Calu3 (cell line): Measurements from ENCODE around the gene GRPEL2. TPM values are rescaled to one million over a fixed set of nuclear protein-coding genes. Genes with fewer than 3 reads are reported as not detected.
A peak's percentile ranks its signal among the peaks of the same experiment; 100 is the strongest.

ENCODE experiments used
- BruUV-seq: library from RNA; stranded (reverse); fragments of 400-500 nt; replicated peaks from 2 replicates; lab custom pipeline; 2021; lab: Mats Ljungman, UMichigan
- CTCF ChIA-PET: fragments of 300-600 bp; sonication (Branson Sonifier 250); formaldehyde crosslinking; loops from one replicate; lab custom pipeline; 2022; ENCODE audit warnings: antibody characterized with exemption; lab: Charles Lee
- DNase-seq: peaks from one replicate; pipeline ENCODE4 v3.0.0; 2022
- H3K27ac Mint-ChIP-seq: one replicate; pipeline ENCODE4 v1.8.0; 2022; ENCODE audit warnings: mixed read lengths; ENCODE audit not compliant: unreplicated experiment
- H3K27me3 Mint-ChIP-seq: one replicate; pipeline ENCODE4 v1.8.0; 2022; ENCODE audit warnings: mixed read lengths; ENCODE audit not compliant: unreplicated experiment
- H3K36me3 Mint-ChIP-seq: one replicate; pipeline ENCODE4 v1.8.0; 2022; ENCODE audit warnings: mild to moderate bottlenecking, moderate library complexity, mixed read lengths; ENCODE audit not compliant: insufficient read depth, unreplicated experiment
- H3K4me1 Mint-ChIP-seq: one replicate; pipeline ENCODE4 v1.8.0; 2022; ENCODE audit warnings: mild to moderate bottlenecking, low read depth, mixed read lengths; ENCODE audit not compliant: unreplicated experiment
- H3K4me3 Mint-ChIP-seq: one replicate; pipeline ENCODE4 v1.8.0; 2022; ENCODE audit warnings: mild to moderate bottlenecking, low read depth, moderate library complexity, mixed read lengths; ENCODE audit not compliant: unreplicated experiment
- H3K9me3 Mint-ChIP-seq: one replicate; pipeline ENCODE4 v1.8.0; 2022; ENCODE audit warnings: low read depth, mixed read lengths; ENCODE audit not compliant: unreplicated experiment
- CTCF ChIP-seq: fragments of 200-600 bp; IDR thresholded peaks from one replicate; pipeline ENCODE4 v1.8.0; 2022; ENCODE audit warnings: antibody characterized with exemption; ENCODE audit not compliant: unreplicated experiment
- intact Hi-C: fragments of 100-400 bp; cut with micrococcal nuclease; formaldehyde crosslinking; loops from one replicate; pipeline ENCODE4 v1.10.0; 2022; ENCODE audit not compliant: unreplicated experiment
- total RNA-seq: library from RNA; stranded (reverse); gene quantifications from 2 replicates; pipeline ENCODE4 v1.2.3, GENCODE V29; 2022

The GRPEL2 gene
- total RNA-seq, 1 experiment from 2014 or later = 28.2 TPM

DNA sequence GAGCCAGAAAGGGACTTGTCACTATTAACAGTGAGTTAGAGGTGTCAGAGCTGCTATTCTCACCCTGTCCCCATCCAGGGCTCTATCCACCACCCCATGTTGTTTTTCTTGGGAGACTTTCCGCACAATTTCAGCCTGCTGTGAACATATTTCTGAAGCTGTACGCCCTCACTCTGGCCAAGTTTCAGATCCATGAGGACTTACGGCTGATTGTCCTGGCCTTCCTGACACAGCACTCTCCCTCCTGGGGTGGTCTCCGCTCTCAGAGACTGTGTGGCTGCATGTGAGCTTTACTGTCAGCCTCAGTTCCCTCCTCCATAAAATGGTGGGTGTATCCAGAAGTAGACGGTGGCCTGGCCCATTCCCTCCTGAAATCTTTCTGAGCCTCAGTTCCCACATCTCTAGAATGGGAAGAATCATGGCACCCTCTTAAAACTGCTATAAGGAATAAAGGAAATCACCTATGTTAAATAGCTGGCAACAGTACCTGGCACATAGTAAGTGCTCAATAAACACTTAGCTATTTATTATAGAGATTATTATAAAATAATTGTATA, 34.6 kb downstream of the GRPEL2 start:
- H3K27ac Mint-ChIP-seq = no peak overlapping the region
- H3K27me3 Mint-ChIP-seq = peaks cover 39% of the 10 kb centered on the region
- no peak for DNase-seq
- H3K9me3 Mint-ChIP-seq = no peaks in the 10 kb centered on the region
- TF ChIP-seq CTCF = no peak
- H3K4me3 Mint-ChIP-seq = no peak overlapping the region
- H3K4me1 Mint-ChIP-seq = no peaks in the 10 kb centered on the region
- intact Hi-C loops = loop anchor here (2.0 kb wide), 1 partner anchor 239 kb away; no protein-coding TSS in a partner anchor
- BruUV-seq = no TSS peak
- no peaks in the 10 kb centered on the region for H3K36me3 Mint-ChIP-seq
- CTCF ChIA-PET = interaction anchor here (0.8 to 1.4 kb wide), 2 partner anchors 25 to 183 kb away, joined by 3 read pairs; no protein-coding TSS in a partner anchor

GRCh38 chr5:149380466-149381121, 35.3 kb downstream of the GRPEL2 start:
- Mint-ChIP-seq H3K4me1 (no peaks in the 10 kb centered on the region), H3K4me3 (no peak overlapping the region), H3K27me3 (peaks cover 39% of the 10 kb centered on the region), H3K27ac (no peak overlapping the region), H3K36me3 (no peaks in the 10 kb centered on the region), H3K9me3 (no peaks in the 10 kb centered on the region)
- BruUV-seq = no TSS peak
- DNase-seq = no peak
- intact Hi-C loops = loop anchor here (2.0 kb wide), 1 partner anchor 238 kb away; no protein-coding TSS in a partner anchor
- CTCF ChIA-PET = interaction anchor here (1.0 to 2.0 kb wide), 4 partner anchors 25 to 184 kb away, joined by 3 to 7 read pairs (median 4); no protein-coding TSS in a partner anchor
- TF ChIP-seq CTCF = no peak

DNA sequence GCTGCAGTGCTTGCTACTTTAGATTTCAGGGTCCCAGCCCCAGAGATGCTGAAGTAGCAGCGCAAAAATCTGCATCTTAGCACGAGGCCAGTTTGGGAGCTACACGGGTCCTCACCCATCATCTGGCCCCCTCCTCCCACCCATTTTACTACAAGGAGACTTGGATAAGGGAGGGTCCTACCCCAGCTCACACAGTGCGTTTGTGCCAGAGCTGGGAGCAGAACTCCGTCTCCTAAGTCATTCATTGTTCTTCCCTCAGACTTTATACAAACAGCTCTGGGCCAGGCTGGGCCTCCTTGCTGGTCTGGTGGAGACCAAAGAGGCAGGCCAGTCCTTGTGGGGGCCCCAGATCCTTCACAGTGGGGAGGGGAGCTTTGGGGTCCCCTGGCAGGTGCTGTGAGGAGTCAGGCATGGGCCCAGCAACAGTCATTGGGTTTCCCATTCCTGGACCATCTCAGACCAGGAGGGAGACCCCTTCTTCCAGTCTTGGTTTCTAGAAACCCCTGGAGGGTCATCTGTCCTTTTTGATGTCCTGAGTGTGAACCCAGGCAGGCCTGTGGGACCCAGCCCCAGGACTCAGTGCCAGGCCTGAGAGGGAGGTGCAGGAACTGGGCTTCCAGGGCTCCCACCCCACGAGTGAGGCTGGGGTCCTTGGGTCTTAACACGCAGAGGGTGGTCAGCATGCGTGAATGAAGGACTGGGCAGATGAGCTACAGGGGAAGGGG, 36.1 kb downstream of the GRPEL2 start:
- intact Hi-C loops = loop anchor here (2.0 kb wide), 1 partner anchor 237 kb away; no protein-coding TSS in a partner anchor
- no peaks in the 10 kb centered on the region for H3K36me3 Mint-ChIP-seq
- H3K27me3 Mint-ChIP-seq = peaks cover 39% of the 10 kb centered on the region
- no peak overlapping the region for H3K4me3 Mint-ChIP-seq
- H3K27ac Mint-ChIP-seq = no peak overlapping the region
- CTCF ChIA-PET = interaction anchor here (0.6 to 2.0 kb wide), 6 partner anchors 53 to 183 kb away, joined by 3 to 9 read pairs (median 4); no protein-coding TSS in a partner anchor
- TF ChIP-seq CTCF = no peak
- BruUV-seq = no TSS peak
- H3K4me1 Mint-ChIP-seq = no peaks in the 10 kb centered on the region
- DNase-seq = no peak
- H3K9me3 Mint-ChIP-seq = no peaks in the 10 kb centered on the region

GRCh38 chr5:149381986-149382338, 36.7 kb downstream of the GRPEL2 start:
- H3K4me3 Mint-ChIP-seq = no peak overlapping the region
- DNase-seq = peak; percentile 88
- CTCF ChIA-PET = interaction anchor here (0.6 to 2.0 kb wide), 7 partner anchors 52 to 183 kb away, joined by 3 to 9 read pairs (median 4); no protein-coding TSS in a partner anchor
- BruUV-seq = no TSS peak
- H3K27ac Mint-ChIP-seq = no peak overlapping the region
- H3K9me3 Mint-ChIP-seq = no peaks in the 10 kb centered on the region
- no peaks in the 10 kb centered on the region for H3K36me3 Mint-ChIP-seq
- peaks cover 39% of the 10 kb centered on the region for H3K27me3 Mint-ChIP-seq
- H3K4me1 Mint-ChIP-seq = no peaks in the 10 kb centered on the region
- peak; percentile 93 for TF ChIP-seq CTCF
- intact Hi-C loops = loop anchor here (1.0 to 2.0 kb wide), 3 partner anchors 52 to 237 kb away; no protein-coding TSS in a partner anchor
